SH-SY5Y (cell line): ENCODE measurements around the gene GRB10.

ENCODE experiments used
- GATA2 ChIP-seq: IDR thresholded peaks from 2 replicates; pipeline ENCODE4 v1.6.1; 2011; ENCODE audit warnings: mild to moderate bottlenecking, low read depth, low read length
- GATA3 ChIP-seq: IDR thresholded peaks from 2 replicates; pipeline ENCODE4 v1.6.1; 2011; ENCODE audit warnings: low read depth, mild to moderate bottlenecking, low read length, moderate library complexity

- TF ChIP-seq GATA2 (no peak), GATA3 (no peak)
Measured at GRCh38 chr7:50798126-50798525, 15.4 kb upstream of the GRB10 start.
